ENCODE results near the gene PISD.

GRCh38 chr22:31574055-31574670, 87.9 kb downstream of the PISD start:
- TF ChIP-seq, protein P1, sequence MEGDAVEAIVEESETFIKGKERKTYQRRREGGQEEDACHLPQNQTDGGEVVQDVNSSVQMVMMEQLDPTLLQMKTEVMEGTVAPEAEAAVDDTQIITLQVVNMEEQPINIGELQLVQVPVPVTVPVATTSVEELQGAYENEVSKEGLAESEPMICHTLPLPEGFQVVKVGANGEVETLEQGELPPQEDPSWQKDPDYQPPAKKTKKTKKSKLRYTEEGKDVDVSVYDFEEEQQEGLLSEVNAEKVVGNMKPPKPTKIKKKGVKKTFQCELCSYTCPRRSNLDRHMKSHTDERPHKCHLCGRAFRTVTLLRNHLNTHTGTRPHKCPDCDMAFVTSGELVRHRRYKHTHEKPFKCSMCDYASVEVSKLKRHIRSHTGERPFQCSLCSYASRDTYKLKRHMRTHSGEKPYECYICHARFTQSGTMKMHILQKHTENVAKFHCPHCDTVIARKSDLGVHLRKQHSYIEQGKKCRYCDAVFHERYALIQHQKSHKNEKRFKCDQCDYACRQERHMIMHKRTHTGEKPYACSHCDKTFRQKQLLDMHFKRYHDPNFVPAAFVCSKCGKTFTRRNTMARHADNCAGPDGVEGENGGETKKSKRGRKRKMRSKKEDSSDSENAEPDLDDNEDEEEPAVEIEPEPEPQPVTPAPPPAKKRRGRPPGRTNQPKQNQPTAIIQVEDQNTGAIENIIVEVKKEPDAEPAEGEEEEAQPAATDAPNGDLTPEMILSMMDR (IDR thresholded peaks at IDR 0.05): no peak
- no peak for TF ChIP-seq POLR2A (IDR thresholded peaks at IDR 0.05)

Measured in Peyer's patch (tissue), 4 donors.